ENCODE results near the gene SEM1. TPM values are rescaled to one million over a fixed set of nuclear protein-coding genes. Genes with fewer than 3 reads are reported as not detected.

The SEM1 gene
- polyA plus RNA-seq, 2 of the 4 experiments (the other 2 are of a cell fraction) = 235 to 859 TPM

DNA sequence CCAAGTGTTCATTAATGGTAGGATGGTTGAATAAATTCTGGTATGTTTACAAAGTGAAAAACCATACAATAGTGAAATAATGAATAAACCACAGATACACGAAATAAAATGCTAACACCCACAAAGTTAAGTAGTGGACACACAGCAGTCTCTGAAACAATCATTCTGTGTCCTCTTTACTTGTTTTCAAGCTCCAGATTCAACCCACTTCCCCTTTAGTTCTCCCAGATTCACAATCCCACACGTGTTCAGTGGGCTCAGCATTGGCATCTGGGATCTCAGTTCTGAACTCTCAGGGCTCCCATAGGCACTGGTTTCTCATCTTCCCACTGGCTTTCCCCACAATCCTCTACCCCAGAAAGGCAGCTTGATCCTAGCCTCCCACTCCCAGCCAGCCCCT, 44.9 kb downstream of the SEM1 start:
- FAIRE-seq = no peak
- WGBS (ENCODE audit: missing lambda C conversion rate) = 79% methylated on average over 2 of the region's 2 CpGs
- ChIA-PET POLR2A (no interaction called here), CTCF (no interaction called here)
- no peak for DNase-seq (ENCODE audit: low read depth in 1 of 2, low spot score in 1 of 2)
- no peak overlapping the region for H3K4me3 ChIP-seq
- no peak overlapping the region for H3K4me2 ChIP-seq
- no peaks in the 10 kb centered on the region for H3K4me1 ChIP-seq
- ATAC-seq = no peak
- TF ChIP-seq, protein P1, sequence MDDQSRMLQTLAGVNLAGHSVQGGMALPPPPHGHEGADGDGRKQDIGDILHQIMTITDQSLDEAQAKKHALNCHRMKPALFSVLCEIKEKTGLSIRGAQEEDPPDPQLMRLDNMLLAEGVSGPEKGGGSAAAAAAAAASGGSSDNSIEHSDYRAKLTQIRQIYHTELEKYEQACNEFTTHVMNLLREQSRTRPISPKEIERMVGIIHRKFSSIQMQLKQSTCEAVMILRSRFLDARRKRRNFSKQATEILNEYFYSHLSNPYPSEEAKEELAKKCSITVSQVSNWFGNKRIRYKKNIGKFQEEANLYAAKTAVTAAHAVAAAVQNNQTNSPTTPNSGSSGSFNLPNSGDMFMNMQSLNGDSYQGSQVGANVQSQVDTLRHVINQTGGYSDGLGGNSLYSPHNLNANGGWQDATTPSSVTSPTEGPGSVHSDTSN (IDR thresholded peaks at IDR 0.05) = no peak
- TF ChIP-seq GATA3 (IDR thresholded peaks at IDR 0.05; ENCODE audit: borderline replicate concordance) (no peak), SMC3 (IDR thresholded peaks at IDR 0.05) (no peak), HDAC2 (IDR thresholded peaks at IDR 0.05) (no peak), ESRRA (IDR thresholded peaks at IDR 0.05; ENCODE audit: borderline replicate concordance, low read length) (no peak), KDM5A (IDR thresholded peaks at IDR 0.05) (no peak), ZSCAN20 (CRISPR knock-in tag; IDR thresholded peaks at IDR 0.05) (no peak), CEBPB (IDR thresholded peaks at IDR 0.05) (no peak), RAD21 (conservative IDR thresholded peaks at IDR 0.05 in 1 of 2, IDR thresholded peaks at IDR 0.05 in 1 of 2) (no peak)
- TF ChIP-seq, protein P2, sequence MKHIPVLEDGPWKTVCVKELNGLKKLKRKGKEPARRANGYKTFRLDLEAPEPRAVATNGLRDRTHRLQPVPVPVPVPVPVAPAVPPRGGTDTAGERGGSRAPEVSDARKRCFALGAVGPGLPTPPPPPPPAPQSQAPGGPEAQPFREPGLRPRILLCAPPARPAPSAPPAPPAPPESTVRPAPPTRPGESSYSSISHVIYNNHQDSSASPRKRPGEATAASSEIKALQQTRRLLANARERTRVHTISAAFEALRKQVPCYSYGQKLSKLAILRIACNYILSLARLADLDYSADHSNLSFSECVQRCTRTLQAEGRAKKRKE (CRISPR knock-in tag; IDR thresholded peaks at IDR 0.05; ENCODE audit: low read depth) = no peak
- TF ChIP-seq, protein P3, sequence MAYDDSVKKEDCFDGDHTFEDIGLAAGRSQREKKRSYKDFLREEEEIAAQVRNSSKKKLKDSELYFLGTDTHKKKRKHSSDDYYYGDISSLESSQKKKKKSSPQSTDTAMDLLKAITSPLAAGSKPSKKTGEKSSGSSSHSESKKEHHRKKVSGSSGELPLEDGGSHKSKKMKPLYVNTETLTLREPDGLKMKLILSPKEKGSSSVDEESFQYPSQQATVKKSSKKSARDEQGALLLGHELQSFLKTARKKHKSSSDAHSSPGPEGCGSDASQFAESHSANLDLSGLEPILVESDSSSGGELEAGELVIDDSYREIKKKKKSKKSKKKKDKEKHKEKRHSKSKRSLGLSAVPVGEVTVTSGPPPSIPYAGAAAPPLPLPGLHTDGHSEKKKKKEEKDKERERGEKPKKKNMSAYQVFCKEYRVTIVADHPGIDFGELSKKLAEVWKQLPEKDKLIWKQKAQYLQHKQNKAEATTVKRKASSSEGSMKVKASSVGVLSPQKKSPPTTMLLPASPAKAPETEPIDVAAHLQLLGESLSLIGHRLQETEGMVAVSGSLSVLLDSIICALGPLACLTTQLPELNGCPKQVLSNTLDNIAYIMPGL (CRISPR knock-in tag; IDR thresholded peaks at IDR 0.05; ENCODE audit: borderline replicate concordance) = no peak
- H3K9me3 ChIP-seq = no peaks in the 10 kb centered on the region
- H3K27ac ChIP-seq = no peak overlapping the region

DNA sequence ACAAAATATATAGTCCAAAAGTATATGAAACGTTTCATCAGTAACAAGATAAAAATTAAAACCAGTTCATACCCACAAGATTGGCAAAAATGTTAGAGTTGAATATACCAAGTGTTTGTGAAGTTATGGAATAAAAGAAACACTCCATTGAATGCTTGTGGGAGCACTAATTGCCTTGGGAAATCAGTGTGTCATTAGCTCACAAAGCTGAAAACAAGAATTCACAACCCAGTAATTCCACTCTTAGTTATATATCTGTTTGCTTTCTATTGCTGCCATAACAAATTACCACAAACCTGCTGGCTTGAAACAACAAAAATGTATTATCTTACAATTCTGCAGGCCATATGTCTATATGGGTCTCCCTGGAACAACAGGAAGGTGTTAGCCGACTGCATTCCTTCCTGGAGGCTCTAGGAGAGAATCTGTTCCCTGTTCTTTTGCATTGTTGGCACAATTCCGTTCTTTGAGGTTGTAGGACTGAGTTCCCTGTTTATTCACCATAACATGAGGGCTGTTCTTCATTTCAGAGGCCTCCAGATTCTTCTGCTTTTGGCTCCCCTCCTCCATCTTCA, 45.7 kb downstream of the SEM1 start:
- Histone ChIP-seq H3K4me2 (no peak overlapping the region), H3K27ac (no peak overlapping the region), H3K4me1 (no peaks in the 10 kb centered on the region), H3K4me3 (no peak overlapping the region), H3K9me3 (no peaks in the 10 kb centered on the region)
- TF ChIP-seq HDAC2 (IDR thresholded peaks at IDR 0.05) = no peak
- no peak for TF ChIP-seq POLR2AphosphoS2 (conservative IDR thresholded peaks at IDR 0.05; ENCODE audit: low read length)
- TF ChIP-seq, protein P4, sequence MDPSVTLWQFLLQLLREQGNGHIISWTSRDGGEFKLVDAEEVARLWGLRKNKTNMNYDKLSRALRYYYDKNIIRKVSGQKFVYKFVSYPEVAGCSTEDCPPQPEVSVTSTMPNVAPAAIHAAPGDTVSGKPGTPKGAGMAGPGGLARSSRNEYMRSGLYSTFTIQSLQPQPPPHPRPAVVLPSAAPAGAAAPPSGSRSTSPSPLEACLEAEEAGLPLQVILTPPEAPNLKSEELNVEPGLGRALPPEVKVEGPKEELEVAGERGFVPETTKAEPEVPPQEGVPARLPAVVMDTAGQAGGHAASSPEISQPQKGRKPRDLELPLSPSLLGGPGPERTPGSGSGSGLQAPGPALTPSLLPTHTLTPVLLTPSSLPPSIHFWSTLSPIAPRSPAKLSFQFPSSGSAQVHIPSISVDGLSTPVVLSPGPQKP (IDR thresholded peaks at IDR 0.05; ENCODE audit: low read depth, low read length) = no peak
- TF ChIP-seq HOXA7 (CRISPR knock-in tag; IDR thresholded peaks at IDR 0.05) = no peak
- TF ChIP-seq, protein P3 (CRISPR knock-in tag; IDR thresholded peaks at IDR 0.05; ENCODE audit: borderline replicate concordance) = no peak
- ATAC-seq (no peak), FAIRE-seq (no peak), DNase-seq (ENCODE audit: low read depth in 1 of 2, low spot score in 1 of 2) (no peak)
- ChIA-PET POLR2A (no interaction called here), CTCF (no interaction called here)
- 60% methylated on average over 3 of the region's 3 CpGs for WGBS (ENCODE audit: missing lambda C conversion rate)

DNA sequence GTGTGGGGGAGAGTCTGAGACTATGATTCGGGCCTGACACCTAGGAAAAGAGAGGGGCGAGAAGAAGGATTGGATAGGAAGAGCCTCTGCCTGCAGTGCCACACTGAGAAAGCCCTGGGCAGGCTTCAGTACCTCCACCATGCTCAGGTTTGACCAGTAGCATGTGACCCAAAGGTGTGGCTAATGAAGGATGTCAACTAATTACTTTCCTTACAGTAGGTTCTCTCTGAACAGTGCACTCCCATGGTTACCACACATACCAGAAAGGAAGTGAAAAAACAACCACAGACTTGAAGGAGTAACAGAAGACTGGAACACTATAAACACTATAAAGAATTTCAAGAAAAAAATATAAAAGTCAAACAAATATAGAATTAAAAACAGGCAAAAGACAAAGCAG, 46.2 kb downstream of the SEM1 start:
- no peak overlapping the region for H3K4me2 ChIP-seq
- DNase-seq (ENCODE audit: low read depth in 1 of 2, low spot score in 1 of 2) (no peak), ATAC-seq (no peak), FAIRE-seq (no peak)
- ChIA-PET POLR2A (no interaction called here), CTCF (no interaction called here)
- H3K4me1 ChIP-seq = no peaks in the 10 kb centered on the region
- no peak overlapping the region for H3K4me3 ChIP-seq
- no peak overlapping the region for H3K27ac ChIP-seq
- WGBS (ENCODE audit: missing lambda C conversion rate) = 95% methylated on average over 2 of the region's 2 CpGs
- H3K9me3 ChIP-seq = no peaks in the 10 kb centered on the region
- TF ChIP-seq, protein P4 (IDR thresholded peaks at IDR 0.05; ENCODE audit: low read depth, low read length) = no peak
- TF ChIP-seq RARB (CRISPR knock-in tag; IDR thresholded peaks at IDR 0.05) = no peak
- no peak for TF ChIP-seq EHMT2 (IDR thresholded peaks at IDR 0.05; ENCODE audit: low read depth)
- TF ChIP-seq, protein P5, sequence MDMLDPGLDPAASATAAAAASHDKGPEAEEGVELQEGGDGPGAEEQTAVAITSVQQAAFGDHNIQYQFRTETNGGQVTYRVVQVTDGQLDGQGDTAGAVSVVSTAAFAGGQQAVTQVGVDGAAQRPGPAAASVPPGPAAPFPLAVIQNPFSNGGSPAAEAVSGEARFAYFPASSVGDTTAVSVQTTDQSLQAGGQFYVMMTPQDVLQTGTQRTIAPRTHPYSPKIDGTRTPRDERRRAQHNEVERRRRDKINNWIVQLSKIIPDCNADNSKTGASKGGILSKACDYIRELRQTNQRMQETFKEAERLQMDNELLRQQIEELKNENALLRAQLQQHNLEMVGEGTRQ (IDR thresholded peaks at IDR 0.05) = no peak
- TF ChIP-seq CHD2 (IDR thresholded peaks at IDR 0.05; ENCODE audit: low read length, partially characterized antibody) = no peak
- TF ChIP-seq, protein P6, sequence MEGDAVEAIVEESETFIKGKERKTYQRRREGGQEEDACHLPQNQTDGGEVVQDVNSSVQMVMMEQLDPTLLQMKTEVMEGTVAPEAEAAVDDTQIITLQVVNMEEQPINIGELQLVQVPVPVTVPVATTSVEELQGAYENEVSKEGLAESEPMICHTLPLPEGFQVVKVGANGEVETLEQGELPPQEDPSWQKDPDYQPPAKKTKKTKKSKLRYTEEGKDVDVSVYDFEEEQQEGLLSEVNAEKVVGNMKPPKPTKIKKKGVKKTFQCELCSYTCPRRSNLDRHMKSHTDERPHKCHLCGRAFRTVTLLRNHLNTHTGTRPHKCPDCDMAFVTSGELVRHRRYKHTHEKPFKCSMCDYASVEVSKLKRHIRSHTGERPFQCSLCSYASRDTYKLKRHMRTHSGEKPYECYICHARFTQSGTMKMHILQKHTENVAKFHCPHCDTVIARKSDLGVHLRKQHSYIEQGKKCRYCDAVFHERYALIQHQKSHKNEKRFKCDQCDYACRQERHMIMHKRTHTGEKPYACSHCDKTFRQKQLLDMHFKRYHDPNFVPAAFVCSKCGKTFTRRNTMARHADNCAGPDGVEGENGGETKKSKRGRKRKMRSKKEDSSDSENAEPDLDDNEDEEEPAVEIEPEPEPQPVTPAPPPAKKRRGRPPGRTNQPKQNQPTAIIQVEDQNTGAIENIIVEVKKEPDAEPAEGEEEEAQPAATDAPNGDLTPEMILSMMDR (IDR thresholded peaks at IDR 0.05) = no peak
- TF ChIP-seq MAZ (IDR thresholded peaks at IDR 0.05; ENCODE audit: borderline replicate concordance, low read depth, low read length) = no peak
- TF ChIP-seq ZC3H11A (IDR thresholded peaks at IDR 0.05) = no peak
- TF ChIP-seq TFCP2L1 (CRISPR knock-in tag; IDR thresholded peaks at IDR 0.05) = no peak
- TF ChIP-seq NFE2L2 (conservative IDR thresholded peaks at IDR 0.05; ENCODE audit: low read length) = no peak

Measured in A549 (cell line).